Sigmoid colon (tissue), 4 donors: ENCODE measurements around the gene SIRPA.

Experiments
- POLR2AphosphoS5 ChIP-seq, 4 donors: sonication (generic); formaldehyde crosslinking; IDR thresholded peaks; one replicate each; pipeline ENCODE4 v1.6.1; 2017; ENCODE audit warnings: antibody characterized with exemption in 4 of 4
- TF ChIP-seq, protein P1 (sequence below), 4 experiments: fragments of 450-650 bp in 3 of 4; fragments of 200-600 bp in 1 of 4; IDR thresholded peaks; one replicate each; pipeline ENCODE4 v1.5.1; 2016 to 2019; ENCODE audit warnings: antibody characterized with exemption in 4 of 4, mild to moderate bottlenecking in 3 of 4, moderate library complexity in 2 of 4

GRCh38 chr20:1857466-1857865 is 37.7 kb upstream of the SIRPA start:
- TF ChIP-seq, protein P1, sequence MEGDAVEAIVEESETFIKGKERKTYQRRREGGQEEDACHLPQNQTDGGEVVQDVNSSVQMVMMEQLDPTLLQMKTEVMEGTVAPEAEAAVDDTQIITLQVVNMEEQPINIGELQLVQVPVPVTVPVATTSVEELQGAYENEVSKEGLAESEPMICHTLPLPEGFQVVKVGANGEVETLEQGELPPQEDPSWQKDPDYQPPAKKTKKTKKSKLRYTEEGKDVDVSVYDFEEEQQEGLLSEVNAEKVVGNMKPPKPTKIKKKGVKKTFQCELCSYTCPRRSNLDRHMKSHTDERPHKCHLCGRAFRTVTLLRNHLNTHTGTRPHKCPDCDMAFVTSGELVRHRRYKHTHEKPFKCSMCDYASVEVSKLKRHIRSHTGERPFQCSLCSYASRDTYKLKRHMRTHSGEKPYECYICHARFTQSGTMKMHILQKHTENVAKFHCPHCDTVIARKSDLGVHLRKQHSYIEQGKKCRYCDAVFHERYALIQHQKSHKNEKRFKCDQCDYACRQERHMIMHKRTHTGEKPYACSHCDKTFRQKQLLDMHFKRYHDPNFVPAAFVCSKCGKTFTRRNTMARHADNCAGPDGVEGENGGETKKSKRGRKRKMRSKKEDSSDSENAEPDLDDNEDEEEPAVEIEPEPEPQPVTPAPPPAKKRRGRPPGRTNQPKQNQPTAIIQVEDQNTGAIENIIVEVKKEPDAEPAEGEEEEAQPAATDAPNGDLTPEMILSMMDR (IDR thresholded peaks at IDR 0.05) = no peak
- no peak for TF ChIP-seq POLR2AphosphoS5 (IDR thresholded peaks at IDR 0.05)
